ENCODE data around the gene CECR2. TPM values are rescaled to one million over a fixed set of nuclear protein-coding genes. Genes with fewer than 3 reads are reported as not detected.

Gene CECR2
- polyA plus RNA-seq, 5 donors = 13.5 to 19.4 (median 16.5) TPM

DNA sequence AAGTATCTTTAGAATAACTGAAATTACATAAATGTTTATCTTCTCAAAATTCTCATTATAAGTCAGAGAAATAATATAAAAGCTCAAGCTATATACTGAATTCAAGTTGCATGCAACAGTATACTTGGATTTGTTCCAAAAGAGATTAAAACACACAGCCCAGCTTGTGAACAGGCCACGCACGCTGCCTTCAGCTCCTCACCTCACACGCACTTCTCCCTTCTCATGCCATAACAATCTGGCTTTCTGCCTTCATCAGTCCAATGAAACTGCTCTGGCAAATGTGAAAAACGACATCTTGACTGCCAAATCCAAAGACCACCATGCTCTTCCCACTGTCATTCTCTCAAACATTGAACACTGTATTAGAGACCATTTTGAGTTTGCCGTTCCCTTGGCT, 237.2 kb downstream of the CECR2 start:
- DNase-seq = peak; percentile 54 to 62

Other genes with a start within 250 kb of the CECR2 start
- gene TMEM121B, start 248.1 kb upstream of the CECR2 start, polyA plus RNA-seq (ENCODE audit: insufficient read depth in 1 of 5, insufficient read length in 5 of 5, low replicate concordance in 1 of 5) = 1 to 10 TPM in 2 of 5 donors, under 1 TPM in 3; 0.51 to 1.1 (median 0.77) TPM
- 10 to 100 TPM; 28.2 to 41.1 (median 33.2) TPM for gene HDHD5, start 210.2 kb upstream of the CECR2 start, polyA plus RNA-seq (ENCODE audit: insufficient read depth in 1 of 5, insufficient read length in 5 of 5, low replicate concordance in 1 of 5)
- gene ADA2, start 150.0 kb upstream of the CECR2 start, polyA plus RNA-seq (ENCODE audit: insufficient read depth in 1 of 5, insufficient read length in 5 of 5, low replicate concordance in 1 of 5) = 10 to 100 TPM; 22.0 to 84.0 (median 42.5) TPM
- gene SLC25A18, start 194.0 kb downstream of the CECR2 start, polyA plus RNA-seq (ENCODE audit: insufficient read depth in 1 of 5, insufficient read length in 5 of 5, low replicate concordance in 1 of 5) = under 1 TPM; 0.29 to 0.64 (median 0.40) TPM

All from right lung (tissue), 5 donors.